Placental epithelial cell (primary cell): Measurements from ENCODE around the gene RNF166. TPM values are rescaled to one million over a fixed set of nuclear protein-coding genes. Genes with fewer than 3 reads are reported as not detected.

Experiments
- total RNA-seq: library from RNA; depleted of rRNA; stranded (reverse); fragments of >200 nt; gene quantifications from 2 replicates; pipeline ENCODE4 v1.2.3, GENCODE V29; 2012

The RNF166 gene, protein sequence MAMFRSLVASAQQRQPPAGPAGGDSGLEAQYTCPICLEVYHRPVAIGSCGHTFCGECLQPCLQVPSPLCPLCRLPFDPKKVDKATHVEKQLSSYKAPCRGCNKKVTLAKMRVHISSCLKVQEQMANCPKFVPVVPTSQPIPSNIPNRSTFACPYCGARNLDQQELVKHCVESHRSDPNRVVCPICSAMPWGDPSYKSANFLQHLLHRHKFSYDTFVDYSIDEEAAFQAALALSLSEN
- 5.1 and 11.1 TPM in 2 replicates for total RNA-seq

DNA sequence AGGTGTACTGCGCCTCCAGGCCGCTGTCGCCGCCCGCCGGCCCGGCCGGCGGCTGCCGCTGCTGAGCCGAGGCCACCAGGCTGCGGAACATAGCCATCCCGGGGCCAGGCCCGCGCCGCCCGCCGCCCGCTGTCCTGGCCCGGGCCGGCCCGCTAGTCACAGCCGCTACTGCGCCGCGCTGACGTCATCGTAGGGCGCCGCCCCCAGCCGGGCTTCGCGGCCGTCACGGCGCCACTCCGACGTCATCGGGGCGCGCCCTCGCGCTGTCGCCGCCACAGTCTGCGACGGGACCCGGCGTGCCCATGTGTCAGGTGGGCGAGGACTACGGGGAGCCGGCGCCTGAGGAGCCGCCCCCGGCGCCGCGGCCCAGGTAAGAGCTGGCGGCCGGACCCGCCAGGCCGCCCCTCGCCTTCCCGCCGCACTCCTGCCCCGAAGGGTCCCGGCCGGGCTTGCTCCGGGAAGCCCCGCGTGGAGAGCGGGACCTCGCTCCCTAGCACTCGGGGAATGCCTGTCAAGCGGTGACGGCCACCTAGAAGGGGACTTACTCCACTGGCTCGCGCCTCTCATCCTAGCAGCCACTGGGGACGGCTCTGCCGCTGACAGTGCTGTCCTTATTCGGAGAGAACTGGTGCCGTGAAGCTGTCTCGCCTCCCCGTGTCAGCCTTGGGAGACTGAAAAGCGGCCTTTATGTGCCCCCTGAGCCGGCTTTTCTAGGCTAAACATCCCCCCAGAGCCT lies at the start of gene RNF166, which contains the start of gene CTU2:
Gene RNF166 (minus strand): TSS at position 180 of the 736 bp plus-strand sequence. CDS start 83 bp downstream, at position 97.
Gene CTU2 (plus strand): TSS at position 275 of the 736 bp plus-strand sequence. CDS start 28 bp downstream, at position 303.

DNA sequence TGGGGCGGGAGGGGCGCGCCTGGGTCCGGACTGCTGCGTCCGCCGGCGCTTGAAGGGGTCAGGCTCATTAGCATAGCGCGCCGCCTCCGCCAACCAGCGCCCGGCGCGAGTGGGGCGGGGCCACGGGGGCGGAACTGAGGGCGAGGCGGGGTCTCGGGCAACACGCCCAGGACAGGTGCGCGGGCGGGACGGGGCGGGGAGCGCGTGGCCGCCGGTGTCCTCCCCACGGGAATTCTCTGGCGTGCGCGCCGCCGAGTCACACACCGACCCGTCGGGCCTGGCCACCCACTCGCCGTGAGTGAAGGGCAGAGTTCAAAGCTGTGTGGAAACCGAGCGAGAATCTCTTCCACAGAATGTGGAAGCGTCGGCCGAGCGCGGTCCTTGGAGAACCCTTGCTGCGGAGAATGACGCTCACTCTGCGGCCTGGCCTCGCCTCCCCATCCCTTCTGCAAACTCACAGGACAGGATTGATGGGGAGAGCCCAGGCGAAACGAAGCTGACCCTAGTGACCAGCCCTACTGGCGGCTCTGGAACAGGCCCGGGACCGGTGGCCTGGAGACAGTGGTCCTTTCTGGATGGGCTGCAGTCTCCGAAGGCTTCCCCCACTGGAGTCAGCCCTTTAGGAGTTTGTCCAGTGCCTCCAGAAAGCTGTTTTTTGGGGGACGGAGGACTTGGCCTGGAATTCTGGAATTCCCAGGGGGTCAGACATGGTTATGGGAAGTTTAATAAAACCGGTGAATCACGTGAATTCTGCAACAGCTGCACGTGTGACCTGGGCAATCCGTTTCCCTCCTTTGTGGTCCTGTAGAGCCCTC lies 19.6 kb downstream of the RNF166 start, which contains the start of gene SNAI3:
Gene SNAI3 (minus strand): TSS at position 69 of the 815 bp plus-strand sequence. CDS start 101 bp downstream, outside the sequence.

DNA sequence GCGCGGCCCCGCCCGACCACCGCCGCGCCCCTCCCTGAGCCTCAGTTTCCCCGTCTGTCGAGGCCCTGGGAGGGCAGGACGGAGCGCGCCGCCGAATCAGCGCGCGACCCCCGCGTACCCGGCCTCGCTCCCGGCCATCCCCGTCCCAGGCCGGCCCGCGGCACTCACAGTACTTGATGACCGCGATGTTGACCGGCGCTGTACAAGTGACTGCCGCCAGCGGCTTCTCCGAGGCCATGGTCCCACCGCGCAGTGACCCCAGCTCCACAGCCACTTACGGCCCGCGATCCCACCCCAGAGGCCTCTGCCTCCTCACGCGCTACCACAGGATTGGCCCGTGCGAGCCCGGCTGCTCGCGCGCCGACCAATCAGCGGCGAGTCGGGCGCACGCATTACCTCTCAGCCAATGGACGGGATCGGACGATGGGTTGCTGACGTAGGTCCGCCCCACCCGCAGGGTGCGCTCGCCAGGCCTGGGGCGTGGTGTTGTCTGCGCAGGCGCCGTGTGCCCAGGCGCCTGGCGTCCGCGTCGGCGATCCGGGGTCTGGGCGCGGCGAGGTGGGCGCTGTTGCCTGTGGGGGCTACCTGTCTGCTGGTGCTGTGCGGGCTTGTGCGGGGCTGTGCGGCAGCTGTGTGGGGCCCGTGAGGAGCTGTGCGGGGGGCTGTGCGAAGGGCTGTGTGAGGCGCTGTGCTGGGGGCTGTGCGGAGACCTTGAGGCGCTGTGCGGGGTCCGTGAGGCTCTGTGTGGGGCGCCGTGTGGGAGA lies 43.2 kb downstream of the RNF166 start, which contains the start of gene MVD:
Gene MVD (minus strand): TSS at position 249 of the 764 bp plus-strand sequence. CDS start 11 bp downstream, at position 238.

DNA sequence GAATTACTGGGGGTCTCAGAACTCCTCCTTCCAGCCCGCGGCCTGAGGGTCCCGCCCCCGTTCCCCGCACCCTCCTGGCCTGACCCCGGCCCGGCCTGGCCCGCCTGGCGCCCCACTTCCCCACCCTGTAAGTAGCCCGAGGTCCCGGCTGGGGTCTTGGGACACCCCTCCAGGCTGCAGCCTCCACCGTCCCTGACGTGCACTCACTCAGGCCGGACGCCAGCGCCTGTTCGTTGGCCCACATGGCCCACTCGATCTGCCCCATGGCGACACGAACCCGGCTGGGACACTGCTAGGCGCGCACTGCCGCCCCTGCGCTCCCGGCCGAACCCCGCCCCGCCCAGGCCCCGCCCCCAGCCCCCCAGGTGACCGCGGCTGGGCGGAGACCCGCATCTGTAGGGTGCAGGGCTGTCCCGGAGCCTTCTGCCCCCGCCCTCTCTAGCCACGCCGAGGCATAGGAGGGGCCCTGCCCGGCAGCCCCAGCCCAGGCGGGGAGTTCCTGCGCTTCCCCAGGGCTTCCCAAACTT lies 55.4 kb downstream of the RNF166 start, which contains the start of gene CYBA:
Gene CYBA (minus strand): TSS at position 305 of the 527 bp plus-strand sequence. CDS start 40 bp downstream, at position 265.

Other genes starting within 250 kb of the RNF166 start
- gene ZC3H18, start 136.0 kb downstream of the RNF166 start, total RNA-seq = 7.5 and 16.5 TPM in 2 replicates
- gene IL17C, start 67.8 kb downstream of the RNF166 start, total RNA-seq = 0.39 TPM in 1 of 2 replicates, not detected in the other
- gene CYBA, start 55.4 kb downstream of the RNF166 start, total RNA-seq = 132 and 272 TPM in 2 replicates
- 21.6 and 69.7 TPM in 2 replicates for gene MVD, start 43.3 kb downstream of the RNF166 start, total RNA-seq
- not detected in 2 replicates for gene SNAI3, start 19.9 kb downstream of the RNF166 start, total RNA-seq
- gene CTU2, start 95 bp upstream of the RNF166 start, total RNA-seq = 10.2 and 13.0 TPM in 2 replicates
- gene PIEZO1, start 78.8 kb upstream of the RNF166 start, total RNA-seq = 229 and 537 TPM in 2 replicates
- 11.6 and 11.8 TPM in 2 replicates for gene CDT1, start 97.4 kb upstream of the RNF166 start, total RNA-seq
- 36.1 and 60.5 TPM in 2 replicates for gene APRT, start 105.5 kb upstream of the RNF166 start, total RNA-seq
- gene GALNS, start 150.5 kb upstream of the RNF166 start, total RNA-seq = 28.5 and 55.0 TPM in 2 replicates
- gene TRAPPC2L, start 150.7 kb upstream of the RNF166 start, total RNA-seq = 26.7 and 27.5 TPM in 2 replicates
- gene PABPN1L, start 160.3 kb upstream of the RNF166 start, total RNA-seq = not detected in 2 replicates